ENCODE measurements around the gene LAPTM5. TPM values are rescaled to one million over a fixed set of nuclear protein-coding genes. Genes with fewer than 3 reads are reported as not detected.

LAPTM5 gene
- total and polyA plus RNA-seq, 2 donors (not counting 3 experiments of a cell fraction or from before 2014, with no cell fraction given) = 83.4 to 95.2 TPM

DNA sequence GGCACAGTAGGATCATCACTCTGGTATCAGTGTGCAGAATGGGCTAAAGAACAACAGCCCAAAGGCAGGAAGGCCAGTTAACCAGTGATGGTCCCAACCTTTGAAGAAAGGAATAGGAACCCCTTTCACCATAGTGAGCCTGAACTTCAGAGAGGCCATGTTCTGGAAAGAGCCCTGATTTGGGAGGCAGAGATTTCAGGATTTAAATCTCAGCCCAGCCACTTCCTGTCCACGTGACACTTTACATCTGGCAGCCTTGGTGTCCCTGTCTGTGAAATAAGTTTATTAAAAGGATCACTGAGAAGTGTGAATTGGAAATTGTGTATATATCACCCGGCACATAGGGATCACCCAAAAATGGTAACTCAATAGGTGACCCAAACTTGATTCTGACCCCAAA lies 47.2 kb downstream of the LAPTM5 start:
- TF ChIP-seq MYC (IDR thresholded peaks at IDR 0.05; ENCODE audit: low read depth, low read length) (no peak), POLR2A (IDR thresholded peaks at IDR 0.05; ENCODE audit: low read depth, low read length) (no peak), JUN (IDR thresholded peaks at IDR 0.05; ENCODE audit: borderline replicate concordance, insufficient read depth, insufficient read length, low read depth) (no peak), EZH2 (IDR thresholded peaks at IDR 0.05; ENCODE audit: borderline replicate concordance, low read depth, low read length, severe bottlenecking) (no peak), FOS (IDR thresholded peaks at IDR 0.05; ENCODE audit: borderline replicate concordance, insufficient read depth, low read length) (no peak), GATA2 (IDR thresholded peaks at IDR 0.05; ENCODE audit: insufficient read depth, insufficient read length, low read depth, low read length) (no peak), POLR2AphosphoS5 (IDR thresholded peaks at IDR 0.05; ENCODE audit: insufficient read depth, low read depth, low read length) (no peak)
- TF ChIP-seq, protein P1, sequence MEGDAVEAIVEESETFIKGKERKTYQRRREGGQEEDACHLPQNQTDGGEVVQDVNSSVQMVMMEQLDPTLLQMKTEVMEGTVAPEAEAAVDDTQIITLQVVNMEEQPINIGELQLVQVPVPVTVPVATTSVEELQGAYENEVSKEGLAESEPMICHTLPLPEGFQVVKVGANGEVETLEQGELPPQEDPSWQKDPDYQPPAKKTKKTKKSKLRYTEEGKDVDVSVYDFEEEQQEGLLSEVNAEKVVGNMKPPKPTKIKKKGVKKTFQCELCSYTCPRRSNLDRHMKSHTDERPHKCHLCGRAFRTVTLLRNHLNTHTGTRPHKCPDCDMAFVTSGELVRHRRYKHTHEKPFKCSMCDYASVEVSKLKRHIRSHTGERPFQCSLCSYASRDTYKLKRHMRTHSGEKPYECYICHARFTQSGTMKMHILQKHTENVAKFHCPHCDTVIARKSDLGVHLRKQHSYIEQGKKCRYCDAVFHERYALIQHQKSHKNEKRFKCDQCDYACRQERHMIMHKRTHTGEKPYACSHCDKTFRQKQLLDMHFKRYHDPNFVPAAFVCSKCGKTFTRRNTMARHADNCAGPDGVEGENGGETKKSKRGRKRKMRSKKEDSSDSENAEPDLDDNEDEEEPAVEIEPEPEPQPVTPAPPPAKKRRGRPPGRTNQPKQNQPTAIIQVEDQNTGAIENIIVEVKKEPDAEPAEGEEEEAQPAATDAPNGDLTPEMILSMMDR (IDR thresholded peaks at IDR 0.05; ENCODE audit: extremely low read depth in 1 of 2, insufficient read depth in 1 of 2, low read depth in 1 of 2, low read length in 2 of 2) = no peak
- TF ChIP-seq, protein P2, sequence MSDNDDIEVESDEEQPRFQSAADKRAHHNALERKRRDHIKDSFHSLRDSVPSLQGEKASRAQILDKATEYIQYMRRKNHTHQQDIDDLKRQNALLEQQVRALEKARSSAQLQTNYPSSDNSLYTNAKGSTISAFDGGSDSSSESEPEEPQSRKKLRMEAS (IDR thresholded peaks at IDR 0.05; ENCODE audit: insufficient read depth, insufficient read length) = no peak
- H2AFZ ChIP-seq (ENCODE audit: low read depth, low read length) = no peak overlapping the region
- DNase-seq (ENCODE audit: low read depth, low spot score) = no peak
- H3K4me1 ChIP-seq (ENCODE audit: control insufficient read depth, extremely low read depth, insufficient read depth, low read length) = no peaks in the 10 kb centered on the region
- ChIA-PET POLR2A (no interaction called here), CTCF (no interaction called here)
- H3K4me2 ChIP-seq (ENCODE audit: insufficient read depth, low read length) = no peak overlapping the region
- no peak overlapping the region for H3K27ac ChIP-seq (ENCODE audit: insufficient read depth, low read depth, low read length)
- peaks cover 0 to 3% of the 10 kb centered on the region in 2 experiments for H3K27me3 ChIP-seq (ENCODE audit: control insufficient read depth in 2 of 2, insufficient read depth in 2 of 2, low read length in 2 of 2)
- no peaks in the 10 kb centered on the region for H3K9me1 ChIP-seq (replicated peaks; ENCODE audit: control insufficient read depth, extremely low read depth, insufficient read depth, low read length)
- H3K9ac ChIP-seq (replicated peaks; ENCODE audit: extremely low read depth, insufficient read depth, low read length) = no peak overlapping the region
- no peaks in the 10 kb centered on the region for H3K36me3 ChIP-seq (ENCODE audit: control insufficient read depth in 2 of 2, extremely low read depth in 1 of 2, insufficient read depth in 2 of 2, low read length in 2 of 2)
- H4K20me1 ChIP-seq (replicated peaks; ENCODE audit: control insufficient read depth, extremely low read depth, insufficient read depth, low read length) = no peaks in the 10 kb centered on the region
- H3K4me3 ChIP-seq (replicated peaks in 1 of 3; ENCODE audit: insufficient read depth in 1 of 3, low read depth in 1 of 3, low read length in 3 of 3) = no peak overlapping the region
- dilution Hi-C loops (cut with MboI; ENCODE audit: extremely low pct_ligation_motif_present, low sequenced_read_pairs) (no loop called here), intact Hi-C loops (cut with micrococcal nuclease) (no loop called here)
- no peaks in the 10 kb centered on the region for H3K9me3 ChIP-seq (replicated peaks; ENCODE audit: control insufficient read depth, insufficient read depth, low read length)
- FAIRE-seq = no peak
- no peaks in the 10 kb centered on the region for H3K79me2 ChIP-seq (ENCODE audit: control insufficient read depth, insufficient read depth, low read length)
- no TSS peak for BruUV-seq (replicated peaks)
